Adrenal gland (tissue), 19 donors: ENCODE results near the gene UHRF2. TPM values are rescaled to one million over a fixed set of nuclear protein-coding genes. Genes with fewer than 3 reads are reported as not detected.
A peak's percentile ranks its signal among the peaks of the same experiment; 100 is the strongest.
"Not testable (repeated sequence)": the region's sequence is repeated elsewhere in the genome, so short reads cannot be mapped to it uniquely, and the experiment has no call there.

ENCODE experiments used
- DNase-seq, 7 donors: peaks; one replicate each; pipeline ENCODE4 v3.0.0-alpha.2; 2019 to 2020
- H3K27ac ChIP-seq, 5 donors: fragments of 200-600 bp; sonication (generic) in 4 of 5; 1 replicate in 3 of 5; 2 replicates in 2 of 5; pipeline versions ENCODE4 v1.5.1 to v1.8.0; 2016 to 2020; ENCODE audit warnings: mild to moderate bottlenecking in 1 of 5
- H3K27me3 ChIP-seq: fragments of 200-600 bp; 2 replicates; pipeline ENCODE4 v1.8.0; 2021
- H3K36me3 ChIP-seq, 2 donors: fragments of 200-600 bp; replicated peaks in 1 of 2; 1 replicate in 1 of 2; 2 replicates in 1 of 2; pipeline versions ENCODE4 v1.5.1 to v1.8.0; 2018 to 2022
- H3K4me1 ChIP-seq, 2 donors: fragments of 200-600 bp; replicated peaks in 1 of 2; 1 replicate in 1 of 2; 2 replicates in 1 of 2; pipeline versions ENCODE4 v1.5.1 to v1.8.0; 2018 to 2021
- H3K4me3 ChIP-seq, 4 donors: fragments of 200-600 bp; sonication (generic) in 3 of 4; one replicate each; pipeline ENCODE4 v1.5.1; 2016 to 2018
- H3K9me3 ChIP-seq, 3 donors: fragments of 200-600 bp; sonication (generic) in 1 of 3; replicated peaks in 1 of 3; 1 replicate in 2 of 3; 2 replicates in 1 of 3; pipeline versions ENCODE4 v1.5.1 to v1.8.0; 2016 to 2021
- CTCF ChIP-seq, 6 experiments: fragments of 450-650 bp in 4 of 6; fragments of 200-600 bp in 2 of 6; sonication (generic) in 1 of 6; IDR thresholded peaks; 1 replicate in 5 of 6; 2 replicates in 1 of 6; pipeline versions ENCODE4 v1.5.1 to v1.8.0; 2016 to 2021; ENCODE audit warnings: antibody characterized with exemption in 6 of 6, mild to moderate bottlenecking in 2 of 6, moderate library complexity in 1 of 6
- POLR2A ChIP-seq, 2 donors: fragments of 450-650 bp; IDR thresholded peaks; one replicate each; pipeline ENCODE4 v1.6.1; 2017; ENCODE audit warnings: antibody characterized with exemption in 2 of 2, mild to moderate bottlenecking in 2 of 2, moderate library complexity in 1 of 2
- WGBS, 4 donors: extraction: QIAGEN DNeasy Blood & Tissue Kit in 2 of 4; methylation state at CpG; one replicate each; pipeline versions ENCODE4 v1.1.5 to v1.1.7; 2013 to 2017; 5-methylcytosine and 5-hydroxymethylcytosine counted together
- intact Hi-C, 2 donors: fragments of 100-400 bp; cut with DNase I; formaldehyde crosslinking; loops; one replicate each; pipeline versions ENCODE4 v1.14.1 to v1.15.0; 2022 to 2023
- long read RNA-seq, 10 donors: library from polyadenylated mRNA in 3 of 10; unstranded in 2 of 10; stranded (forward) in 1 of 10; transcript quantifications; one replicate each; pipeline ENCODE4 v2.0.0 and lab custom pipeline, GENCODE V29; 2021 to 2026
- polyA plus RNA-seq, 3 donors: library from polyadenylated mRNA; stranded (reverse); fragments of 200-250 nt in 2 of 3; fragments of 350-450 nt in 1 of 3; fragmentation: Illumina TruSeq in 1 of 3; extraction: RNeasy Lipid Tissue Mini Kit (QIAGEN cat#74804) in 1 of 3; gene quantifications; one replicate each; pipeline ENCODE4 v1.2.3, GENCODE V29; 2013 to 2014
- total RNA-seq, 9 donors: library from RNA; depleted of rRNA in 4 of 9; stranded (reverse); fragments of >200 nt in 4 of 9; fragments of 120-200 nt in 1 of 9; fragmentation: NEBNext Ultra II Directional in 1 of 9; extraction: Animal tissue kit (Norgen Biotek cat#: 25700) in 1 of 9; gene quantifications; one replicate each; pipeline versions ENCODE4 v1.1.0 to v1.2.4, GENCODE V29; 2013 to 2023
- donor health status: healthy with polysubstance abuse.
- donor health status: Bipolar disorder and iron deficiency.
- donor health status: DM: yes; HTN: yes; CAD: no.
- donor health status: DM: no; HTN: no; CAD: no.
- donor health status: DM: no; HTN: no; CAD: no.
- donor health status: DM: yes; HTN: yes; CAD: no.

Gene UHRF2
- 10 to 100 TPM; 16.1 to 49.8 (median 32.4) TPM for total RNA-seq
- 10 to 100 TPM; 22.5 to 27.1 (median 23.7) TPM for polyA plus RNA-seq
- long read RNA-seq, donor 1, partial matches to known transcripts = 0 of 6 reads
- long read RNA-seq, donor 1, other reads (novel, unspliced or antisense) = 0 of 6 reads
- long read RNA-seq, donor 2 = 0 reads
- long read RNA-seq, donor 3, partial matches to known transcripts = 0 of 3 reads
- long read RNA-seq, donor 3, other reads (novel, unspliced or antisense) = 0 of 3 reads
- long read RNA-seq, donor 4, partial matches to known transcripts = 2 of 2 reads
- long read RNA-seq, donor 4, other reads (novel, unspliced or antisense) = 0 of 2 reads
- long read RNA-seq, donor 5, transcript UHRF2-201 (16 exons, 3,452 nt) = major isoform, 9 of 21 reads
- long read RNA-seq, donor 5, partial matches to known transcripts = 1 of 21 reads
- long read RNA-seq, donor 5, other reads (novel, unspliced or antisense) = 9 of 21 reads
- long read RNA-seq, donor 6 = 0 reads
- long read RNA-seq, donor 7, partial matches to known transcripts = 5 of 6 reads
- long read RNA-seq, donor 7, other reads (novel, unspliced or antisense) = 0 of 6 reads
- long read RNA-seq, donor 8, partial matches to known transcripts = 0 of 8 reads
- long read RNA-seq, donor 8, other reads (novel, unspliced or antisense) = 0 of 8 reads
- long read RNA-seq, donor 9 = 0 reads
- long read RNA-seq, donor 10, partial matches to known transcripts = 0 of 1 reads
- long read RNA-seq, donor 10, other reads (novel, unspliced or antisense) = 0 of 1 reads

- DNase-seq = peak; percentile 99
- Histone ChIP-seq H3K4me1 (peaks cover 9 to 29% of the 10 kb centered on the region in 2 donors), H3K4me3 (peak within 1 kb of the TSS; percentile 53 to 100 (median 78)), H3K36me3 (no peaks in the 10 kb centered on the region), H3K9me3 (no peaks in the 10 kb centered on the region), H3K27ac (peak within 1 kb of the TSS; percentile 43 to 93 (median 90)), H3K27me3 (no peaks in the 10 kb centered on the region)
- WGBS, 4 donors = 0 to 3% (median 1%) methylated on average over 37 to 88 of the region's 88 CpGs
- intact Hi-C loops = loop anchor here in 1 of 2 donors (10.0 kb wide), 1 partner anchor 82 kb away; no protein-coding TSS in a partner anchor
- TF ChIP-seq CTCF (IDR thresholded peaks at IDR 0.05) (peak in 1 of 6 experiments; percentile 4), POLR2A (IDR thresholded peaks at IDR 0.05) (peak; percentile 76 to 91)
Measured at GRCh38 chr9:6412487-6413364, at the start of gene UHRF2. UHRF2 (plus strand) TSS chr9:6413199; CDS start chr9:6413491, 292 bp downstream.

GRCh38 chr9:6367128-6367890 lies 45.7 kb upstream of the UHRF2 start:
- intact Hi-C loops = no loop called here
- Histone ChIP-seq H3K4me1 (no peaks in the 10 kb centered on the region), H3K36me3 (no peaks in the 10 kb centered on the region), H3K27ac (no peak overlapping the region), H3K4me3 (no peak overlapping the region), H3K27me3 (no peaks in the 10 kb centered on the region), H3K9me3 (no peaks in the 10 kb centered on the region)
- WGBS, 4 donors = 76 to 82% (median 79%) methylated on average over 4 of the region's 4 CpGs
- TF ChIP-seq POLR2A (IDR thresholded peaks at IDR 0.05) (no peak), CTCF (IDR thresholded peaks at IDR 0.05) (no peak)
- DNase-seq = no peak

DNA sequence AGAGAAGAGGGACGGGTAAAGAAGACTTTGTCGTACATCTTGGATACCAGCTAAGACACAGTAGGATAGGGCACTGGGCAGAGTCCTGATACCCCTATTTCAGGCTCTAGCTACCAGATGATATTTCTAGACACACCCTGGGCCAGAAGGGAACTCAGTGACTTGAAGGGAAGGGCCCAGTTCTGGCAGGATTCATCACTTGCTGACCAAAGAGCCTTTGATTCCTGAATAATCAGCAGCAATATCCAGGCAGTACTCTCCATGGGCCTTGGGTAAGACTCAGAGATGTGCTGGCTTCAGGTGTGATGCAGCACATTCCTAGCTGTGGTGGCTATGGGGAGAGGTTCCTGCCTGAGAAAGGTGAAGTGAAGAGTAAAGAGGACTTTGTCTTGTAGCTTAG lies 44.2 kb upstream of the UHRF2 start:
- TF ChIP-seq CTCF (IDR thresholded peaks at IDR 0.05) = no peak
- no peak for TF ChIP-seq POLR2A (IDR thresholded peaks at IDR 0.05)
- no peaks in the 10 kb centered on the region for H3K9me3 ChIP-seq
- H3K4me1 ChIP-seq = no peaks in the 10 kb centered on the region
- intact Hi-C loops = no loop called here
- H3K36me3 ChIP-seq = no peaks in the 10 kb centered on the region
- no peak for DNase-seq
- no peak overlapping the region for H3K4me3 ChIP-seq
- WGBS, 4 donors = 87 to 100% (median 93%) methylated on average over 2 of the region's 2 CpGs
- H3K27ac ChIP-seq = no peak overlapping the region
- no peaks in the 10 kb centered on the region for H3K27me3 ChIP-seq

DNA sequence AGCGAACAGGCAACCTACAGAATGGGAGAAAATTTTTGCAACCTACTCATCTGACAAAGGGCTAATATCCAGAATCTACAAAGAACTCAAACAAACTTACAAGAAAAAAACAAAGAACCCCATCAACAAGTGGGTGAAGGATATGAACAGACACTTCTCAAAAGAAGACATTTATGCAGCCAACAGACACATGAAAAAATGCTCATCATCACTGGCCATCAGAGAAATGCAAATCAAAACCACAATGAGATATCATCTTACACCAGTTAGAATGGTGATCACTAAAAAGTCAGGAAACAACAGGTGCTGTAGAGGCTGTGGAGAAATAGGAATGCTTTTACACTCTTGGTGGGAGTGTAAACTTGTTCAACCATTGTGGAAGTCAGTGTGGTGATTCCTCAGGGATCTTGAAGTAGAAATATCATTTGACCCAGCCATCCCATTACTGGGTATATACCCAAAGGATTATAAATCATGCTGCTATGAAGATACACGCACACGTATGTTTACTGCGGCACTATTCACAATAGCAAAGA lies 31.5 kb upstream of the UHRF2 start:
- H3K27me3 ChIP-seq, H3K27ac ChIP-seq, H3K9me3 ChIP-seq, intact Hi-C loops, H3K4me1 ChIP-seq, DNase-seq, H3K4me3 ChIP-seq, H3K36me3 ChIP-seq: not testable (repeated sequence)
- 82 to 92% (median 89%) methylated on average over 4 of the region's 4 CpGs for WGBS, 4 donors
